Neural cell (in vitro differentiated cells): ENCODE results near the gene ADGRB3. TPM values are rescaled to one million over a fixed set of nuclear protein-coding genes. Genes with fewer than 3 reads are reported as not detected.

Experiments
- H2AFZ ChIP-seq: fragments of 200-600, 300-800 bp; sonication (generic), shearing (Covaris generic); 2 replicates; pipeline ENCODE4 v1.6.0; 2014; ENCODE audit warnings: low read depth, mild to moderate bottlenecking, antibody characterized with exemption, low read length, moderate library complexity
- H3F3A ChIP-seq: fragments of 200-600 bp; shearing (Covaris generic); 2 replicates; pipeline ENCODE4 v1.6.1; 2016; ENCODE audit warnings: mild to moderate bottlenecking, moderate library complexity, mixed read lengths, antibody characterized with exemption, low read length; ENCODE audit not compliant: insufficient read depth, poor library complexity, severe bottlenecking
- H3K27ac ChIP-seq: fragments of 200-600, 300-800 bp; sonication (generic), shearing (Covaris generic); 2 replicates; pipeline ENCODE4 v1.5.1; 2014; ENCODE audit warnings: mild to moderate bottlenecking, low read length, moderate library complexity
- H3K27me3 ChIP-seq: fragments of 300-800, 200-600 bp; sonication (generic), shearing (Covaris generic); 2 replicates; pipeline ENCODE4 v1.6.0; 2014; ENCODE audit warnings: mild to moderate bottlenecking, low read depth, low read length, moderate library complexity; ENCODE audit not compliant: insufficient read depth
- H3K36me3 ChIP-seq: fragments of 300-800, 200-600 bp; sonication (generic), shearing (Covaris generic); 2 replicates; pipeline ENCODE4 v1.5.1; 2014; ENCODE audit warnings: mild to moderate bottlenecking, antibody characterized with exemption, low read length, moderate library complexity; ENCODE audit not compliant: insufficient read depth
- H3K4me2 ChIP-seq: fragments of 300-800, 200-600 bp; sonication (generic), shearing (Covaris generic); 2 replicates; pipeline ENCODE4 v1.6.0; 2014; ENCODE audit warnings: mild to moderate bottlenecking, low read length
- H3K4me3 ChIP-seq: fragments of 300-800, 200-600 bp; sonication (generic), shearing (Covaris generic); 2 replicates; pipeline ENCODE4 v1.5.1; 2014; ENCODE audit warnings: mild to moderate bottlenecking, low read length, moderate library complexity
- H3K79me2 ChIP-seq: fragments of 200-600 bp; shearing (Covaris generic); replicated peaks from 2 replicates; pipeline ENCODE4 v1.6.0; 2014; ENCODE audit warnings: mild to moderate bottlenecking, low read length, moderate library complexity; ENCODE audit not compliant: insufficient read depth
- H3K9ac ChIP-seq: fragments of 300-800, 200-600 bp; sonication (generic), shearing (Covaris generic); 2 replicates; pipeline ENCODE4 v1.6.1; 2016; ENCODE audit warnings: mild to moderate bottlenecking, low read length, mixed read lengths
- H3K9me2 ChIP-seq: fragments of 200-600 bp; shearing (Covaris generic); 2 replicates; pipeline ENCODE4 v1.6.1; 2016; ENCODE audit warnings: mild to moderate bottlenecking, low read length, mixed read lengths; ENCODE audit not compliant: insufficient read depth
- H3K9me3 ChIP-seq: fragments of 200-600, 300-800 bp; sonication (generic), shearing (Covaris generic); 2 replicates; pipeline ENCODE4 v1.6.1; 2016; ENCODE audit warnings: mild to moderate bottlenecking, mixed run types, low read length, moderate library complexity, mixed read lengths
- H4K20me1 ChIP-seq: fragments of 200-600 bp; shearing (Covaris generic); 2 replicates; pipeline ENCODE4 v1.6.1; 2016; ENCODE audit warnings: mild to moderate bottlenecking, mixed run types; ENCODE audit not compliant: insufficient read depth
- EP300 ChIP-seq: fragments of 450-650 bp; conservative IDR thresholded peaks from 2 replicates; pipeline ENCODE4 v1.6.1; 2014; ENCODE audit warnings: antibody characterized with exemption, mild to moderate bottlenecking, moderate library complexity; ENCODE audit not compliant: poor library complexity, severe bottlenecking
- EZH2 ChIP-seq: fragments of 200-600, 300-800 bp; shearing (Covaris generic), sonication (generic); IDR thresholded peaks from 2 replicates; pipeline ENCODE4 v1.6.1; 2014; ENCODE audit warnings: antibody characterized with exemption, low read length, borderline replicate concordance, mild to moderate bottlenecking; ENCODE audit not compliant: insufficient read depth, poor library complexity, severe bottlenecking
- MXI1 ChIP-seq: fragments of 450-650 bp; conservative IDR thresholded peaks from 2 replicates; pipeline ENCODE4 v1.6.1; 2014; ENCODE audit warnings: antibody characterized with exemption, mild to moderate bottlenecking; ENCODE audit not compliant: poor library complexity, severe bottlenecking
- POLR2AphosphoS5 ChIP-seq: IDR thresholded peaks from 2 replicates; pipeline ENCODE4 v1.6.1; 2012
- RAD21 ChIP-seq: fragments of 450-650 bp; conservative IDR thresholded peaks from 2 replicates; pipeline ENCODE4 v1.6.1; 2014; ENCODE audit warnings: antibody characterized with exemption, mild to moderate bottlenecking, moderate library complexity
- REST ChIP-seq: IDR thresholded peaks from 2 replicates; pipeline ENCODE4 v1.6.1; 2012; ENCODE audit warnings: borderline replicate concordance
- SMC3 ChIP-seq: fragments of 450-650 bp; conservative IDR thresholded peaks from 2 replicates; pipeline ENCODE4 v1.6.1; 2014; ENCODE audit warnings: antibody characterized with exemption, mild to moderate bottlenecking, moderate library complexity; ENCODE audit not compliant: poor library complexity
- TAF1 ChIP-seq: IDR thresholded peaks from 2 replicates; pipeline ENCODE4 v1.6.1; 2012; ENCODE audit warnings: low read depth
- polyA plus RNA-seq: library from polyadenylated mRNA; depleted of rRNA; stranded (reverse); fragments of >200 nt; gene quantifications from 2 replicates; pipeline ENCODE4 v1.2.3, GENCODE V29; 2014
- TF ChIP-seq, protein P1 (sequence below): fragments of 450-650 bp; IDR thresholded peaks from 2 replicates; pipeline ENCODE4 v1.5.1; 2014; ENCODE audit warnings: antibody characterized with exemption, mild to moderate bottlenecking, moderate library complexity; ENCODE audit not compliant: poor library complexity, severe bottlenecking

ADGRB3 gene
- polyA plus RNA-seq, 1 donor from 2014 or later, result 66.5 TPM

DNA sequence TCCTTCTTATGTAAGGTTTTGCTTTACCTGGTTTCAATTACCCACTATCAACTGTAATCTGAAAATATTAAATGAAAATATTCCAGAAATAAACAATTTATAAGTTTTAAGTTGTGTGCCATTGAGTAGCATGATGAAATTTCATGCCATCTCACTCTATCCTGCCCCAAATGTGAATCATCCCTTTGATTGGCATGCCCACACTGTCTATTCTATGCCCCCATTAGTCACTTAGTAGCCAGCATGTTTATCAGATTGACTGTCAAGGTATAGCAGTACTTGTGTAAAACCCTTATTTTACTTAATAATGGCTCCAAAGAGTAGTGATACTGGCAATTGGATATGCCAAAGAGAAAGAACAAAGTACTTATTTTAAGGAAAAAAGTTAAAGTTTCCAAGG lies 403.8 kb downstream of the ADGRB3 start (continued):
- TF ChIP-seq, protein P1, sequence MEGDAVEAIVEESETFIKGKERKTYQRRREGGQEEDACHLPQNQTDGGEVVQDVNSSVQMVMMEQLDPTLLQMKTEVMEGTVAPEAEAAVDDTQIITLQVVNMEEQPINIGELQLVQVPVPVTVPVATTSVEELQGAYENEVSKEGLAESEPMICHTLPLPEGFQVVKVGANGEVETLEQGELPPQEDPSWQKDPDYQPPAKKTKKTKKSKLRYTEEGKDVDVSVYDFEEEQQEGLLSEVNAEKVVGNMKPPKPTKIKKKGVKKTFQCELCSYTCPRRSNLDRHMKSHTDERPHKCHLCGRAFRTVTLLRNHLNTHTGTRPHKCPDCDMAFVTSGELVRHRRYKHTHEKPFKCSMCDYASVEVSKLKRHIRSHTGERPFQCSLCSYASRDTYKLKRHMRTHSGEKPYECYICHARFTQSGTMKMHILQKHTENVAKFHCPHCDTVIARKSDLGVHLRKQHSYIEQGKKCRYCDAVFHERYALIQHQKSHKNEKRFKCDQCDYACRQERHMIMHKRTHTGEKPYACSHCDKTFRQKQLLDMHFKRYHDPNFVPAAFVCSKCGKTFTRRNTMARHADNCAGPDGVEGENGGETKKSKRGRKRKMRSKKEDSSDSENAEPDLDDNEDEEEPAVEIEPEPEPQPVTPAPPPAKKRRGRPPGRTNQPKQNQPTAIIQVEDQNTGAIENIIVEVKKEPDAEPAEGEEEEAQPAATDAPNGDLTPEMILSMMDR, result no peak
- no peak for TF ChIP-seq POLR2AphosphoS5

DNA sequence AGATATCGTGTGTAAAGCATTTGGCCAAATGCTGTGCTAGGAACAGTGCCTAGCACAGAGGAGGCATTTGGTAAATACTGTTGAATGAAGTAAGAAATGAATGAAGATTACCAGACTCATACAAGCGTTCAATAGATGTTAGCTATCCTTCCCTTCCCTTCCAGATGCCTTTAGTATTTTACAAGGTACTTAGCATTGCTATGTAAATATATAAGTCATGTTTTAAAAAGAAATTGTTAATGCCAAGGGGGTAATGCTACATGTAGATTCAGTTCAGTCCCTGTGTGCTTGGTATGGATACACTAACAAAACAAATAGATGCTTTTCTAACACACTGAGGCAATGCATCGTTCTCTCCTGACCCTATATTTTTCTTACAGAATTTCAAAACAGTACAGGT lies 407.2 kb downstream of the ADGRB3 start:
- Histone ChIP-seq H3F3A (no peaks in the 10 kb centered on the region), H3K27ac (no peak overlapping the region), H3K27me3 (no peaks in the 10 kb centered on the region), H4K20me1 (no peaks in the 10 kb centered on the region), H3K4me2 (no peak overlapping the region), H3K79me2 (no peaks in the 10 kb centered on the region), H2AFZ (no peak overlapping the region), H3K9me3 (no peaks in the 10 kb centered on the region), H3K4me3 (no peak overlapping the region), H3K9me2 (no peaks in the 10 kb centered on the region), H3K36me3 (no peaks in the 10 kb centered on the region), H3K9ac (no peak overlapping the region)
- TF ChIP-seq MXI1 (no peak), TAF1 (no peak)

- Histone ChIP-seq H3K27me3 (no peaks in the 10 kb centered on the region), H2AFZ (no peak overlapping the region), H3K4me3 (no peak overlapping the region), H4K20me1 (no peaks in the 10 kb centered on the region), H3K27ac (no peak overlapping the region), H3F3A (no peaks in the 10 kb centered on the region), H3K79me2 (no peaks in the 10 kb centered on the region), H3K9ac (no peak overlapping the region), H3K9me3 (no peaks in the 10 kb centered on the region), H3K36me3 (no peaks in the 10 kb centered on the region), H3K9me2 (no peaks in the 10 kb centered on the region), H3K4me2 (no peak overlapping the region)
- TF ChIP-seq MXI1 (no peak), TAF1 (no peak), POLR2AphosphoS5 (no peak), EZH2 (no peak), REST (no peak), RAD21 (no peak), EP300 (no peak), SMC3 (no peak)
- TF ChIP-seq, protein P1, result no peak
These were observed 409.5 kb downstream of the ADGRB3 start for GRCh38 chr6:69044534-69044933.
